GM23248 (cell line): ENCODE results near the gene GTF2IRD2. TPM values are rescaled to one million over a fixed set of nuclear protein-coding genes. Genes with fewer than 3 reads are reported as not detected.
"Not testable (repeated sequence)": the region's sequence is repeated elsewhere in the genome, so short reads cannot be mapped to it uniquely, and the experiment has no call there.

Source experiments
- DNase-seq: peaks from one replicate; pipeline ENCODE4 v3.0.0-alpha.2; 2015
- H2AFZ ChIP-seq: fragments of 200-600 bp; sonication (generic); 2 replicates; pipeline ENCODE4 v1.6.1; 2016; ENCODE audit warnings: antibody characterized with exemption
- H3F3A ChIP-seq: fragments of 200-600 bp; sonication (generic); 2 replicates; pipeline ENCODE4 v1.6.1; 2016; ENCODE audit warnings: mild to moderate bottlenecking, antibody characterized with exemption, mixed run types; ENCODE audit not compliant: insufficient read depth
- H3K27ac ChIP-seq: fragments of 200-600 bp; sonication (generic); 2 replicates; pipeline ENCODE4 v1.5.1; 2016; ENCODE audit warnings: mild to moderate bottlenecking
- H3K27me3 ChIP-seq: fragments of 200-600 bp; sonication (generic); replicated peaks from 2 replicates; pipeline ENCODE4 v1.6.1; 2016; ENCODE audit warnings: mild to moderate bottlenecking; ENCODE audit not compliant: insufficient read depth
- H3K36me3 ChIP-seq: fragments of 200-600 bp; sonication (generic); 2 replicates; pipeline ENCODE4 v1.6.1; 2016; ENCODE audit warnings: low read depth, mild to moderate bottlenecking
- H3K4me1 ChIP-seq: fragments of 200-600 bp; sonication (generic); 2 replicates; pipeline ENCODE4 v1.6.1; 2016; ENCODE audit warnings: mild to moderate bottlenecking; ENCODE audit not compliant: insufficient read depth
- H3K4me2 ChIP-seq: fragments of 200-600 bp; sonication (generic); one replicate; pipeline ENCODE4 v1.6.1; 2016; ENCODE audit warnings: mild to moderate bottlenecking; ENCODE audit not compliant: unreplicated experiment
- H3K4me3 ChIP-seq: fragments of 200-600 bp; sonication (generic); 2 replicates; pipeline ENCODE4 v1.5.1; 2016; ENCODE audit warnings: mild to moderate bottlenecking
- H3K79me2 ChIP-seq: fragments of 200-600 bp; sonication (generic); 2 replicates; pipeline ENCODE4 v1.6.1; 2016; ENCODE audit warnings: mild to moderate bottlenecking; ENCODE audit not compliant: insufficient read depth
- H3K9ac ChIP-seq: fragments of 200-600 bp; sonication (generic); 2 replicates; pipeline ENCODE4 v1.6.1; 2016; ENCODE audit warnings: mild to moderate bottlenecking
- H3K9me2 ChIP-seq: fragments of 200-600 bp; sonication (generic); 2 replicates; pipeline ENCODE4 v1.6.1; 2016; ENCODE audit warnings: mixed run types, mild to moderate bottlenecking, moderate library complexity; ENCODE audit not compliant: insufficient read depth
- H3K9me3 ChIP-seq: fragments of 200-600 bp; sonication (generic); one replicate; pipeline ENCODE4 v1.6.1; 2017; ENCODE audit warnings: low read depth
- H4K20me1 ChIP-seq: fragments of 200-600 bp; sonication (generic); 2 replicates; pipeline ENCODE4 v1.6.0; 2016; ENCODE audit not compliant: insufficient read depth
- WGBS, 2 experiments: methylation state at CpG; one replicate each; pipeline ENCODE4 v1.1.6; 2015 to 2017; ENCODE audit warnings: low lambda C conversion rate in 2 of 2, low coverage in 1 of 2; ENCODE audit errors: missing lambda C conversion rate in 2 of 2; 5-methylcytosine and 5-hydroxymethylcytosine counted together
- in situ Hi-C: fragments of 300-500 bp; cut with MboI; formaldehyde crosslinking; loops from 2 replicates; pipeline ENCODE4 v1.15.0; 2020
- polyA plus RNA-seq: library from polyadenylated mRNA; unstranded; fragments of >200 nt; fragmentation: Nextera tagmentation; extraction: Ambion mirVana; gene quantifications from 2 replicates; pipeline ENCODE4 v1.2.1, GENCODE V29; 2016
- total RNA-seq: library from RNA; depleted of rRNA; stranded (reverse); fragments of >200 nt; shearing (Covaris generic); gene quantifications from 2 replicates; pipeline ENCODE4 v1.2.3, GENCODE V29; 2014

Gene GTF2IRD2
- total and polyA plus RNA-seq, 2 experiments from 2014 or later: 6.7 to 12.6 TPM

GRCh38 chr7:74766509-74766908 lies 84.9 kb downstream of the GTF2IRD2 start:
- H3F3A ChIP-seq, H3K4me3 ChIP-seq, H3K79me2 ChIP-seq, H2AFZ ChIP-seq, H3K9me2 ChIP-seq, in situ Hi-C loops, H3K9ac ChIP-seq, H3K36me3 ChIP-seq, DNase-seq, H3K27ac ChIP-seq, H3K9me3 ChIP-seq, H3K4me1 ChIP-seq, H3K4me2 ChIP-seq, H4K20me1 ChIP-seq, H3K27me3 ChIP-seq: not testable (repeated sequence)
- 28% methylated on average over 3 of the region's 7 CpGs; no CpG with 5 or more reads in 1 of the 2 experiments for WGBS, 2 experiments

GRCh38 chr7:74765205-74765918 lies 86.0 kb downstream of the GTF2IRD2 start:
- WGBS, 2 experiments: no CpG with 5 or more reads among the region's 17 CpGs

GRCh38 chr7:74758982-74759381 lies 92.4 kb downstream of the GTF2IRD2 start:
- DNase-seq, H3K9me2 ChIP-seq, H3K4me3 ChIP-seq, H2AFZ ChIP-seq, in situ Hi-C loops, H3K27ac ChIP-seq, H3K9me3 ChIP-seq, H3K4me1 ChIP-seq, H4K20me1 ChIP-seq, H3K4me2 ChIP-seq, H3K27me3 ChIP-seq, H3K36me3 ChIP-seq, H3F3A ChIP-seq, H3K9ac ChIP-seq, H3K79me2 ChIP-seq: not testable (repeated sequence)
- WGBS, 2 experiments: no CpG with 5 or more reads among the region's 3 CpGs

More at GRCh38 chr7:74765205-74765918, 86.0 kb downstream of the GTF2IRD2 start:
- H3K9ac ChIP-seq, H3K4me3 ChIP-seq, DNase-seq, H3K4me2 ChIP-seq, H3K9me3 ChIP-seq, H3K36me3 ChIP-seq, H4K20me1 ChIP-seq, H3F3A ChIP-seq, H3K9me2 ChIP-seq, H3K27me3 ChIP-seq, H2AFZ ChIP-seq, H3K79me2 ChIP-seq, H3K27ac ChIP-seq, in situ Hi-C loops, H3K4me1 ChIP-seq: not testable (repeated sequence)

DNA sequence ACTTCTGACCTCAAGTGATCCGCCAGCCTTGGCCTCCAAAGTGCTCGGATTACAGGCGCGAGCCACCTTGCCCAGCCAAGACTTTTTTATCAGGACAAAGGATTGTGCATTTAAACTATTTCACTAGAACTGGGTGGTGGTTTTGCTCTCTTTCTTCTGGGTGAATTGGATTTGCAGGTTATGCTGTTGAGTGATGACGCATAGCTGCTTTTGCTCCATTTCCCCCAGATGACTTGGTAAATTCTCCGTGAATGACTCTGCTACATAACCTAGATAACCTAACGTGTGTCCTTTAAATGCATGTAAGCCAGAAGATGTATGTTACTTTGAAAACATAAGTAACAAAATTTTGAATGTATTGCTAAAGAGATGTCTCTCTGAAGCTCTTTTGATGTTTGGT lies 93.1 kb downstream of the GTF2IRD2 start:
- H3K79me2 ChIP-seq, H3K9ac ChIP-seq, H2AFZ ChIP-seq, H3K4me2 ChIP-seq, H3K4me3 ChIP-seq, H3K9me3 ChIP-seq, DNase-seq, H3K27ac ChIP-seq, H3F3A ChIP-seq, H3K36me3 ChIP-seq, in situ Hi-C loops, H4K20me1 ChIP-seq, H3K9me2 ChIP-seq, H3K27me3 ChIP-seq, H3K4me1 ChIP-seq: not testable (repeated sequence)
- WGBS, 2 experiments: no CpG with 5 or more reads among the region's 7 CpGs

- H3K27me3 ChIP-seq, H3K9me3 ChIP-seq, H3K4me2 ChIP-seq, H3K9ac ChIP-seq, H3K4me3 ChIP-seq, H3K27ac ChIP-seq, H2AFZ ChIP-seq, H4K20me1 ChIP-seq, H3K9me2 ChIP-seq, H3K79me2 ChIP-seq, H3F3A ChIP-seq, in situ Hi-C loops, DNase-seq, H3K4me1 ChIP-seq, H3K36me3 ChIP-seq: not testable (repeated sequence)
- WGBS, 2 experiments: no CpG with 5 or more reads among the region's 5 CpGs
Observed at GRCh38 chr7:74756673-74757072, 94.7 kb downstream of the GTF2IRD2 start.

GRCh38 chr7:74753921-74754482 lies 97.4 kb downstream of the GTF2IRD2 start:
- H3K27ac ChIP-seq, H3K36me3 ChIP-seq, DNase-seq, H3K79me2 ChIP-seq, H3K9me2 ChIP-seq, H4K20me1 ChIP-seq, in situ Hi-C loops, H3K27me3 ChIP-seq, H3K4me3 ChIP-seq, H2AFZ ChIP-seq, H3K4me2 ChIP-seq, H3K4me1 ChIP-seq, H3K9ac ChIP-seq, H3F3A ChIP-seq, H3K9me3 ChIP-seq: not testable (repeated sequence)
- no CpG with 5 or more reads among the region's 9 CpGs for WGBS, 2 experiments
